Renal cortical epithelial cell (primary cell): Measurements from ENCODE around the gene VGLL4. TPM values are rescaled to one million over a fixed set of nuclear protein-coding genes. Genes with fewer than 3 reads are reported as not detected.
A peak's percentile ranks its signal among the peaks of the same experiment; 100 is the strongest.

Experiments used
- DNase-seq: peaks from one replicate; pipeline ENCODE4 v3.0.0-alpha.2; 2011; ENCODE audit warnings: low read depth
- total RNA-seq: library from RNA; depleted of rRNA; stranded (reverse); fragments of >200 nt; gene quantifications from 2 replicates; pipeline ENCODE4 v1.2.3, GENCODE V29; 2014

The VGLL4 gene
- total RNA-seq, 1 donor from 2014 or later = 67.7 TPM

- peak; percentile 24 for DNase-seq
These were observed 14.0 kb downstream of the VGLL4 start for GRCh38 chr3:11629716-11630115.

- no peak for DNase-seq
These were observed 16.1 kb downstream of the VGLL4 start for GRCh38 chr3:11627612-11628011.

GRCh38 chr3:11626084-11626463, 17.6 kb downstream of the VGLL4 start:
- DNase-seq = no peak

- no peak for DNase-seq
These were observed 18.2 kb downstream of the VGLL4 start for GRCh38 chr3:11625376-11626083.

- DNase-seq = no peak
These were observed 18.9 kb downstream of the VGLL4 start for GRCh38 chr3:11624704-11625375.

- no peak for DNase-seq
These were observed 19.6 kb downstream of the VGLL4 start for GRCh38 chr3:11624161-11624560.

- DNase-seq = no peak
These were observed 20.8 kb downstream of the VGLL4 start for GRCh38 chr3:11622586-11623550.

GRCh38 chr3:11621077-11621476, 22.6 kb downstream of the VGLL4 start:
- no peak for DNase-seq

- DNase-seq = no peak
These were observed 23.6 kb downstream of the VGLL4 start for GRCh38 chr3:11619946-11620652.

- DNase-seq = no peak
These were observed 24.3 kb downstream of the VGLL4 start for GRCh38 chr3:11619461-11619860.

- no peak for DNase-seq
These were observed 24.8 kb downstream of the VGLL4 start for GRCh38 chr3:11618904-11619303.

- no peak for DNase-seq
These were observed 27.2 kb downstream of the VGLL4 start for GRCh38 chr3:11616551-11616950.

- no peak for DNase-seq
These were observed 29.7 kb downstream of the VGLL4 start for GRCh38 chr3:11613851-11614487.

GRCh38 chr3:11613319-11613718, 30.4 kb downstream of the VGLL4 start:
- no peak for DNase-seq

GRCh38 chr3:11612515-11613188, 31.1 kb downstream of the VGLL4 start:
- DNase-seq = no peak

- no peak for DNase-seq
These were observed 32.3 kb downstream of the VGLL4 start for GRCh38 chr3:11611341-11611799.

- DNase-seq = no peak
These were observed 32.9 kb downstream of the VGLL4 start for GRCh38 chr3:11610700-11611275.

- DNase-seq = no peak
These were observed 33.6 kb downstream of the VGLL4 start for GRCh38 chr3:11610044-11610671.

GRCh38 chr3:11609481-11609880, 34.2 kb downstream of the VGLL4 start:
- no peak for DNase-seq

GRCh38 chr3:11607816-11608215, 35.9 kb downstream of the VGLL4 start:
- DNase-seq = no peak
